Retinal pigment epithelial cell (primary cell): Measurements from ENCODE around the gene SNRNP27.

Experiments used
- DNase-seq: peaks from one replicate; pipeline ENCODE4 v3.0.0-alpha.2; 2010; ENCODE audit warnings: low read depth
- H3K4me3 ChIP-seq: 2 replicates; pipeline ENCODE4 v1.5.1; 2011; ENCODE audit warnings: mild to moderate bottlenecking, low read length, control low read depth, moderate library complexity
- TF ChIP-seq, protein P1 (sequence below): conservative IDR thresholded peaks from 2 replicates; pipeline ENCODE4 v1.5.1; 2011; ENCODE audit warnings: low read depth, low read length, control low read depth, inconsistent platforms

The SNRNP27 gene

DNA sequence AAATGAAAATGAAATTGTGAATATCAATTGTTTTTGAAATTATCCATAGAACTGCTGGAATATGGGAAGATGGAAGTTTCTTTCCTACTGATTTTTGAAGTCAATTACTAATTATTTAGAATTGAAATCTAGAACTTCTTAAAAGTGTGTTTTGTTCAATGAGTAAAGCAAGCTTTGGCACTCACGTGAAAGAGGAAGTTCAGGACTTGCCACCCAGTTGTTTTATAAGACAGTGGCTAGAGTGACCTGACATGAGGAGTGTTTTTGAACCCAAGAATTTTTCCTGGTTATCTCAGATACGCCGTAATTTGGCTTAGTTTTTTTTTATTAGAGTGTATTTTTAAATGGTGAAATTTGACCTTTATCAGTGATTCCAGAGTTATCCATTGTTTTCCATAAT lies 24.6 kb downstream of the SNRNP27 start:
- H3K4me3 ChIP-seq: no peak overlapping the region
- TF ChIP-seq, protein P1, sequence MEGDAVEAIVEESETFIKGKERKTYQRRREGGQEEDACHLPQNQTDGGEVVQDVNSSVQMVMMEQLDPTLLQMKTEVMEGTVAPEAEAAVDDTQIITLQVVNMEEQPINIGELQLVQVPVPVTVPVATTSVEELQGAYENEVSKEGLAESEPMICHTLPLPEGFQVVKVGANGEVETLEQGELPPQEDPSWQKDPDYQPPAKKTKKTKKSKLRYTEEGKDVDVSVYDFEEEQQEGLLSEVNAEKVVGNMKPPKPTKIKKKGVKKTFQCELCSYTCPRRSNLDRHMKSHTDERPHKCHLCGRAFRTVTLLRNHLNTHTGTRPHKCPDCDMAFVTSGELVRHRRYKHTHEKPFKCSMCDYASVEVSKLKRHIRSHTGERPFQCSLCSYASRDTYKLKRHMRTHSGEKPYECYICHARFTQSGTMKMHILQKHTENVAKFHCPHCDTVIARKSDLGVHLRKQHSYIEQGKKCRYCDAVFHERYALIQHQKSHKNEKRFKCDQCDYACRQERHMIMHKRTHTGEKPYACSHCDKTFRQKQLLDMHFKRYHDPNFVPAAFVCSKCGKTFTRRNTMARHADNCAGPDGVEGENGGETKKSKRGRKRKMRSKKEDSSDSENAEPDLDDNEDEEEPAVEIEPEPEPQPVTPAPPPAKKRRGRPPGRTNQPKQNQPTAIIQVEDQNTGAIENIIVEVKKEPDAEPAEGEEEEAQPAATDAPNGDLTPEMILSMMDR: no peak
- no peak for DNase-seq

DNA sequence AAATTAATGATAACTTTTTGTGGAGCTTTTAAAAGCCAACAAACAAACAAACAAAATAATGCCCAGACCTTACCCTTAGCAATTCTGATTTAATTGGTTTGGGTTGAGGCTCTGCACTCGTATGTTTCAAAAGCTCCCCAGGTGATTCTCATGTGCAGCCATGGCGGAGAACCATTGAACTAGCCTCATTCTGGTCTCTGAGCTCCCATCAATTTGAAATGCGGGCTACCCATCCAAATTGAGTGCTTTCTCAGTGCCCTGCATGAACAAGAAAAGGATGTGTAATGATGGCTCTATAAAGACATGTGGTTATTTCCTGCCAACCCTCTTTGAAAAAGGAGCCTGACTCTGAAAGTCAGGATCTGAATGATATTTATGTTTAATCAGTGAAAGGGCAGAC lies 29.4 kb downstream of the SNRNP27 start:
- no peak overlapping the region for H3K4me3 ChIP-seq
- TF ChIP-seq, protein P1: no peak
- no peak for DNase-seq

DNA sequence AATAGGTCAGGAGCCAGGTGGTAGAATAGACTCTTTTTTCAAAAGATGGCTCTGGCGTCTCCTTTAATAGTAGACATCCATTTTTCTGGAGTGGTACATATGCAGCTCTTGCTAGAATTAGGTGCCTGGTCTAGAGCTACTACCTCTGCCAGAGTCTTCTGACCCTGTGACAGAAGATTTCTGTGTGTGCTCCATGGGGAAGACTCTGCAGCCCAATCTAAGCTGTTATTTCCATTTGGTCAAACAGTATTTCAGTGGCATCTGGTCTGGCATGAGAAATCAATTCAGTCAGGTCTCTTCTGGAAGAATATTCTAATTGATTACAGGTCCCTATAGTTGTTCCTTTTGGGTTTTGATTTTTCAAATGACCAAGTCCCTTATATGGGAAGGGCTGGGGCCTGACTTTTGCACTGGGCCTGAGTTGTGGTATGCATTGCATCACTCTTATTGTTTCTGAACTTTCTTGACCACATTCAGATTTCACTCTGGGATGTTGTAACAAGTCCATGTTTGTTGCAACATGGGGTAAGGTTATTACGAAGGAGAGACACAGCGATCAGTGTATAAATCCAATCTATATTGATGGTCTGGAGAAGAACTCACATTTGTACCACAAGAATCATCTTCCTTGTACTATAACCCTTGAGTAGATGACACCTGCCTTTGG lies 33.2 kb downstream of the SNRNP27 start:
- H3K4me3 ChIP-seq: no peak overlapping the region
- TF ChIP-seq, protein P1: no peak
- no peak for DNase-seq

DNA sequence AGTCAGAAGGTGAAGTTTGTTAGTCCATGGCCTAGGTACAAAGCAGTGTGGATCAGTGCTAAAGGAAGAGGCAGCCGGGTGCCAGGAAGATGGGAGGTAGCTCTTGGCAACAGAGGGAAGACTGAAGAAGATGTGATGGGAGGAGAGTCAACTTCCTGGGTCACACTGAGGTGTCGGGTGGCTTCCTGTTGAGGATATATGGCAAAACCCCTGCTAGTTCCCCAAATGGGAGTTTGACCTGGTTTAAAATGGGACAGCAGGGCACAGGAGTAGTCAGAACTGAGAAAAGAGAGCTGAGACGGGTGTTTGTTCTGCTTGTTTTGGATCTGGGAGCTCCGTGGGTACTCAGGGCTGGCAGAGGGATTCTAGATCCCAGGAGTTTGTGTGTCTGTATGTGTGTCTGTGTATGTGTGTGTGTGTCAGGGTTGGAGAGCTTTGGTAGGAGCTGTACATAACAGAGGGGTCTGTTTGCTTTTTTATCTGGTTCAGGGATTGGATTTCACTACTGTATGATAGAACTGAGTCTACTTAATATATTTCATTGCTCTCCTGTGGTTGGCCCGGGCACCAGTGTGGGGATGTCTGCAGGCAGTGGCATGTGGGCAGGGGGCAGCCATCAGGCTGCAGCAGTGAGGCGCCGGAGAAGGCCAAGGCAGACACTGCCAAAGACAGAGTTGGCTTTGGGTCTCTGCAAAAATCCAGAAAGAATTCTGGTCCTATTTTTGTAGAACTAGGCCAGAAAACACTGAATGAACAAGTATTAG lies 38.3 kb downstream of the SNRNP27 start:
- TF ChIP-seq, protein P1: no peak
- H3K4me3 ChIP-seq: no peak overlapping the region
- DNase-seq: no peak

DNA sequence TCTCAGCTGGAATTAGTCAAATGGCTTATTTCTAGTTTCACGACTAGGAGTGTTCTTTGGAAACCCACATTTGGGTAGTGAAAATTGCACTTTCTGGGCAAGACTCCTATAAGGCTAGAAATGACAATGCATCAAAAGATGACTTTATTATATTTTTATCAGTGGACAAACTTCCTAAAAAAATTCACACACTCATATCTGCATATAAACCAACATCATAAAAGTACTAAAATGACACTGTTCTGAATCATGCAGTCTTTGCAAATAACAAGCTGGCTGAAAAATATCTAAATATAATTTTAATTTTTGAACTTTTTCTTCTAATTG lies 38.8 kb downstream of the SNRNP27 start:
- TF ChIP-seq, protein P1: no peak
- H3K4me3 ChIP-seq: no peak overlapping the region
- DNase-seq: no peak

DNA sequence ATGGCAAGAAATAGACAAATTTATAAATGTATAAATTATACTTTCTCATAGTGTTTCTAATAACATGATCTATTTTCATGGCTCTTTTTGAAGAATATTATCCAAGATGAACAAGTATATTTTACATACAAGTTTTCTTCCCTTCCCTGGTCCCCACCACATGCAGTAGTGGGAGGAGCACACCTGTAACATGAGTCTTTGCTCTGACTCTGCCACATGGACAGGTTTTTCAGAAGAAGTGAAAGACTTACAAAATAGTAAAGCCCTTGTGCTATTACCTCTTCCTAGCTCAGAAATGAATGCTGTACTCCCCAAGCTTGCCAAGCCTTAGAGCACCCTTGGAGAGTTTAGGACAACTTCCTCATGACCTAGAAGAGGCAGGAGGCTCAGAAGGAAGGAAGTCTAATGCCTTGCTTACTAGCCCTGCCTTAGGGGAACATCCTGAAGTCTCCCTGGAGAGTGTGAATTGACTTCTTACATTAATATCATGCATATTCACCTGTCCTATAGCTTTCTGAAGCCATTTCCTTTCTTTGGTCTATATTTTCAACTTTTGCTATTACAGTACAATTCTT lies 39.6 kb downstream of the SNRNP27 start:
- no peak overlapping the region for H3K4me3 ChIP-seq
- TF ChIP-seq, protein P1: no peak
- DNase-seq: no peak
